Measurements from ENCODE around the gene TXNRD3.

The TXNRD3 gene

DNA sequence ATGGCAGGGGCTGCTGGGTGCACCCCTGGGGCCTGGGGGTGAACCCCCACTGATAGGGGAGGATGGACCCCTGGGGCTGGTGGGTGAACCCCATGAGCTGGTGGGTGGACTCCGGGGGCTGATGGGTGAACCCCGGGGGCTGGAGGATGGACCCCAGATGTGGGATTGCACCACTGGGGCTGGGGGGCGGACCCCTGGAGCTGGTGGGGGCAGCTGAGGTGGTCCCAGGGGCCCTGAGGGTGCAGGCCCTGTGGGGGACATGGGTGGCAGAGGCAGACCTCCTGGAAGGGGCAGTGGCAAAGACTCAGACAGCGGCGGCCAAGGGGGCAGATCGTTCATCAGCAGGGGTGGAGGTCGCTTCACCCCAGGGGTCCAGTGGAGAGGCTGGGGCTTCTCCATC is 17.4 kb upstream of the TXNRD3 start:
- H3K27me3 ChIP-seq (ENCODE audit: control insufficient read depth in 3 of 3, insufficient read depth in 3 of 3, low read depth in 1 of 3, low read length in 3 of 3) = peaks cover 0 to 20% (median under 1%) of the 10 kb centered on the region in 3 experiments
- no peak overlapping the region for H2AFZ ChIP-seq (ENCODE audit: low read length)
- no peaks in the 10 kb centered on the region for H3K36me3 ChIP-seq (replicated peaks in 1 of 2; ENCODE audit: control insufficient read depth in 2 of 2, insufficient read depth in 2 of 2, low read length in 2 of 2)
- H2BK5ac ChIP-seq (ENCODE audit: low read length) = no peak overlapping the region
- no peak overlapping the region for H3K9ac ChIP-seq (ENCODE audit: low read depth, low read length, poor library complexity)
- H3K9me3 ChIP-seq (replicated peaks in 1 of 2; ENCODE audit: control insufficient read depth in 2 of 2, insufficient read depth in 1 of 2, low read depth in 1 of 2, low read length in 2 of 2) = no peaks in the 10 kb centered on the region
- H2AK5ac ChIP-seq (ENCODE audit: low read depth, low read length) = peak overlapping the region; percentile 43
- H2BK15ac ChIP-seq (ENCODE audit: low read length) = no peak overlapping the region
- no peak overlapping the region for H2BK120ac ChIP-seq (ENCODE audit: low read depth, low read length)
- no peak overlapping the region for H3K23ac ChIP-seq (ENCODE audit: low read depth, low read length, poor library complexity)
- H3K4me1 ChIP-seq (ENCODE audit: control insufficient read depth in 2 of 2, insufficient read depth in 1 of 2, low read depth in 1 of 2, low read length in 2 of 2) = peaks cover 0 to 4% of the 10 kb centered on the region in 2 donors
- H3K27ac ChIP-seq (replicated peaks; ENCODE audit: low read length) = no peak overlapping the region
- H3K14ac ChIP-seq (ENCODE audit: low read length) = no peak overlapping the region
- no peaks in the 10 kb centered on the region for H3K79me1 ChIP-seq (ENCODE audit: low read depth, low read length)
- H4K8ac ChIP-seq (ENCODE audit: low read depth, low read length) = no peak overlapping the region
- no CpG with 5 or more reads among the region's 7 CpGs for WGBS, 2 donors (ENCODE audit: extremely low coverage in 2 of 2, insufficient read length in 2 of 2, insufficient replicate concordance in 1 of 2)
- H4K91ac ChIP-seq (ENCODE audit: low read depth, low read length, poor library complexity) = no peak overlapping the region
- H3K4ac ChIP-seq (ENCODE audit: low read length) = no peak overlapping the region
- H2BK12ac ChIP-seq (ENCODE audit: low read length) = no peak overlapping the region
- no peak overlapping the region for H3K4me2 ChIP-seq (ENCODE audit: insufficient read depth, low read length, poor library complexity, severe bottlenecking)
- DNase-seq (ENCODE audit: low spot score) = no peak
- no peak overlapping the region for H3K4me3 ChIP-seq (ENCODE audit: low read length in 2 of 2)
- H3K18ac ChIP-seq (ENCODE audit: low read length) = no peak overlapping the region

DNA sequence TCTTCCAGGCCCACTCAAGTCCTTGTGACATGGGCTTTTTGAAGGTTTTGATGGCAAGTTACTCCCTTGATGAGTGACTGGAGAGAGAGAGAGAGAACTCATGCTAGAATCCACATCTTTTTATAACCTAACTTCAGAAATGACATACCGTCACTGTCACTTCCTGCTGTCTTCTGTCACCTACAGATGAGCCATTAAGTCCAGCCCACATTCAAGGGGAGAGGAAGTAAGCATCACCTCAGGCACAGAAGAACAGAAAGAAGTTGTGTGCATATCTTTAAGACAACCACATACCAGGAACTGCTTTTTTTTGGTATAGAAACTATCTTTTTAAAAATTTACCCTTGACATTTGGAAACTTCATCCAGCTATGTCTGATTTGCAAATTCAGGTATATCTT is 16.6 kb upstream of the TXNRD3 start:
- no CpG with 5 or more reads among the region's 1 CpG for WGBS, 2 donors (ENCODE audit: extremely low coverage in 2 of 2, insufficient read length in 2 of 2, insufficient replicate concordance in 1 of 2)
- Histone ChIP-seq H3K18ac (ENCODE audit: low read length) (no peak overlapping the region), H3K4me1 (ENCODE audit: control insufficient read depth in 2 of 2, insufficient read depth in 1 of 2, low read depth in 1 of 2, low read length in 2 of 2) (peaks cover 0 to 4% of the 10 kb centered on the region in 2 donors), H3K79me1 (ENCODE audit: low read depth, low read length) (no peaks in the 10 kb centered on the region), H3K23ac (ENCODE audit: low read depth, low read length, poor library complexity) (no peak overlapping the region), H3K9me3 (replicated peaks in 1 of 2; ENCODE audit: control insufficient read depth in 2 of 2, insufficient read depth in 1 of 2, low read depth in 1 of 2, low read length in 2 of 2) (no peaks in the 10 kb centered on the region), H2BK15ac (ENCODE audit: low read length) (no peak overlapping the region), H2AFZ (ENCODE audit: low read length) (no peak overlapping the region), H3K27ac (replicated peaks; ENCODE audit: low read length) (no peak overlapping the region), H2BK5ac (ENCODE audit: low read length) (no peak overlapping the region), H2BK120ac (ENCODE audit: low read depth, low read length) (no peak overlapping the region), H3K14ac (ENCODE audit: low read length) (no peak overlapping the region), H2AK5ac (ENCODE audit: low read depth, low read length) (no peak overlapping the region), H4K91ac (ENCODE audit: low read depth, low read length, poor library complexity) (no peak overlapping the region), H3K27me3 (ENCODE audit: control insufficient read depth in 3 of 3, insufficient read depth in 3 of 3, low read depth in 1 of 3, low read length in 3 of 3) (peaks cover 0 to 12% (median 0%) of the 10 kb centered on the region in 3 experiments), H3K4me2 (ENCODE audit: insufficient read depth, low read length, poor library complexity, severe bottlenecking) (no peak overlapping the region), H3K4ac (ENCODE audit: low read length) (no peak overlapping the region), H3K36me3 (replicated peaks in 1 of 2; ENCODE audit: control insufficient read depth in 2 of 2, insufficient read depth in 2 of 2, low read length in 2 of 2) (no peaks in the 10 kb centered on the region), H4K8ac (ENCODE audit: low read depth, low read length) (no peak overlapping the region), H3K9ac (ENCODE audit: low read depth, low read length, poor library complexity) (no peak overlapping the region), H2BK12ac (ENCODE audit: low read length) (no peak overlapping the region), H3K4me3 (ENCODE audit: low read length in 2 of 2) (no peak overlapping the region)
- DNase-seq (ENCODE audit: low spot score) = no peak

DNA sequence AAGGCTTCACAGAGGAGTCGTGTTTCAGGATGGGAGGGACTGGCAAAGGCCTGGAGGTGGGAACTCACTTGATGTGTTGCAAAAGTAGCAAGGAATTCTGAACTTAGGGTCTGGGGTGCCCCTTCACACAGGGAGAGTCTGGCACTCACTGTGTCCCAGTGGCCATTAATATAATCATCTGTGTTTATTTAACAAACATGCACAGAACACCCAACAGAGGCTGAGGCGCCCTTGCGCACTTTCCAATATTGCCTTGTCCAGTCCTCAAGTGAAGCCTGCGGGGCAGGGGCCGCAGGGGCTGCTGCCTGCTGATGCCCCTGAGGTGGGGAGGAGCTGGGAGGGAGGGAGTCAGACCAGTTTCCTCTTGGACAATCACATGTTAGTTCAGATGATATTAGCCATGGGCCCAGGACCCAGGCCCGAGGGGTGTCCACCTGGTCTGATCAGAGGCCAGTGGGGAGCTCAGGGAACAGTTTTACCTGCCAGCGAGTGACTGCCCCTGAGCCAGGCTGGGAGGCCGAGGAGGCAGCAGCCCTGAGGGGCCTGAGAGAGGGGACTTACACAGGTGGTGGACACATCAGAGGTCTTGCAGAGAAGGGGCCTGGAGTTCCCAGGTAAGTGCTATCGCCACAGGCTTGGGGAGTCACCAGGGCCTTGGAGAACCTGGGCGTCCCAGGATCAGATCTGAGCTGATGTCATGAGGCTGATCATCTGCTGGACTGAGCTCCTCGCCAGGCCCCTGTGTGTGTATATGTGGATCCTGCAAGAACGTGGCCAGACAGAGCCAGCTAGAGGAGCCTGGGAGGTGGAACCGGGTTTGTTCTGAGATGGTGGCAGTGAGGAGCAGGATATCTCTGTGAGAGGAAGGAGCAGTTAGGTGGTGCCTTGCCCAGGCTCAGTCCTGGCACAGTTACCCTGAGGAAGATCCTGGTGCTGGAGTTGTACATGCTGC is 13.8 kb upstream of the TXNRD3 start:
- no peak overlapping the region for H2BK120ac ChIP-seq (ENCODE audit: low read depth, low read length)
- H3K4me2 ChIP-seq (ENCODE audit: insufficient read depth, low read length, poor library complexity, severe bottlenecking) = no peak overlapping the region
- WGBS, 2 donors (ENCODE audit: extremely low coverage in 2 of 2, insufficient read length in 2 of 2, insufficient replicate concordance in 1 of 2) = no CpG with 5 or more reads among the region's 13 CpGs
- H3K23ac ChIP-seq (ENCODE audit: low read depth, low read length, poor library complexity) = no peak overlapping the region
- H3K36me3 ChIP-seq (replicated peaks in 1 of 2; ENCODE audit: control insufficient read depth in 2 of 2, insufficient read depth in 2 of 2, low read length in 2 of 2) = no peaks in the 10 kb centered on the region
- H3K4ac ChIP-seq (ENCODE audit: low read length) = no peak overlapping the region
- no peak overlapping the region for H2BK5ac ChIP-seq (ENCODE audit: low read length)
- no peak overlapping the region for H3K14ac ChIP-seq (ENCODE audit: low read length)
- no peaks in the 10 kb centered on the region for H3K9me3 ChIP-seq (replicated peaks in 1 of 2; ENCODE audit: control insufficient read depth in 2 of 2, insufficient read depth in 1 of 2, low read depth in 1 of 2, low read length in 2 of 2)
- no peaks in the 10 kb centered on the region for H3K79me1 ChIP-seq (ENCODE audit: low read depth, low read length)
- no peak overlapping the region for H4K91ac ChIP-seq (ENCODE audit: low read depth, low read length, poor library complexity)
- peak overlapping the region; percentile 85 for H2AK5ac ChIP-seq (ENCODE audit: low read depth, low read length)
- peak overlapping the region; percentile 27 for H3K18ac ChIP-seq (ENCODE audit: low read length)
- peak overlapping the region; percentile 38 for H2BK15ac ChIP-seq (ENCODE audit: low read length)
- H3K9ac ChIP-seq (ENCODE audit: low read depth, low read length, poor library complexity) = no peak overlapping the region
- H2BK12ac ChIP-seq (ENCODE audit: low read length) = no peak overlapping the region
- H3K4me3 ChIP-seq (ENCODE audit: low read length in 2 of 2) = no peak overlapping the region
- no peak overlapping the region for H3K27ac ChIP-seq (replicated peaks; ENCODE audit: low read length)
- H4K8ac ChIP-seq (ENCODE audit: low read depth, low read length) = no peak overlapping the region
- peaks cover 0 to 7% of the 10 kb centered on the region in 2 donors for H3K4me1 ChIP-seq (ENCODE audit: control insufficient read depth in 2 of 2, insufficient read depth in 1 of 2, low read depth in 1 of 2, low read length in 2 of 2)
- DNase-seq (ENCODE audit: low spot score) = no peak
- peaks cover 0 to 30% (median 0%) of the 10 kb centered on the region in 3 experiments for H3K27me3 ChIP-seq (ENCODE audit: control insufficient read depth in 3 of 3, insufficient read depth in 3 of 3, low read depth in 1 of 3, low read length in 3 of 3)
- no peak overlapping the region for H2AFZ ChIP-seq (ENCODE audit: low read length)

DNA sequence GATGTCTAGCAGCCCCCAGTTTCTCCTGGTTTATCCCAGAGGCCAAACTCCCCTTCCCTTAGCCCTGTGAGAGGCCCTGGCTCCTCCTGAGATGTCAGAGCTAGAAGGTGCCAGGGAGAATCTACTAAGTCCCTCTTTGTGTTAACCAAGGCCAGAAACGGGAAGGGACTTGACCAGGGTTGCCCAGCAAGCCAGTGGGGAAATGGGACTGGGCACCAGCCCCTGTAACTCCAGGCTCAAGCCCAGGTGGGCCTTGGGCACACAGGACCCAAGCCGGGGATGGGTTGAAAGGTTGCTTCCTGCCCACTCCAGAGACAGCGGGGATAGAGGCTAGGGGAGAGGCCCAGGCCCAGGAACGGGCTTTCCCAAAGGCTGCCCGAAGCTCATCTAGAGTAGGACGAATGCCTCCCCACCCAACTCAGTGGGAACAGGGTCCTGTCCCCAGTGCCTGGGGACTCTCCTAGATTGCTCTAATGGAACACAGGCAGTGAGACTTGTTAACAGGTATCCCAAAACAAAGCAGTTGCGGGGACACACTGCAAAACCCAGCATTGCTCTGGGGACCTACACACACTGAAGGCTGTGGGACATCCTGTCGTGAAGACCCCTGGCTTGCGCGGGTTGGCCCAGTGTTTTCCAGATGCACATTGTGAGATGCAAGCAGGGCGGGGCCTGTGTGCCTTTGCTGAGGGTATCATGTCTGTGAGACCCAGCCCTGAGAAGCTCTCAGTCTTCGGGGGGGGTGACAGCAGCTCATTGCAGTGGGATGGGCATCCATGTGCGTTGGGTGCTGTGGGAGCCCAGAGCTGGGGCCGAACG is 12.9 kb upstream of the TXNRD3 start:
- H3K4ac ChIP-seq (ENCODE audit: low read length) = no peak overlapping the region
- H3K27ac ChIP-seq (replicated peaks; ENCODE audit: low read length) = no peak overlapping the region
- peaks cover 0 to 37% (median 0%) of the 10 kb centered on the region in 3 experiments for H3K27me3 ChIP-seq (ENCODE audit: control insufficient read depth in 3 of 3, insufficient read depth in 3 of 3, low read depth in 1 of 3, low read length in 3 of 3)
- no peak overlapping the region for H3K14ac ChIP-seq (ENCODE audit: low read length)
- H3K18ac ChIP-seq (ENCODE audit: low read length) = peak overlapping the region; percentile 16
- H3K4me3 ChIP-seq (ENCODE audit: low read length in 2 of 2) = no peak overlapping the region
- H2BK12ac ChIP-seq (ENCODE audit: low read length) = no peak overlapping the region
- H3K4me2 ChIP-seq (ENCODE audit: insufficient read depth, low read length, poor library complexity, severe bottlenecking) = no peak overlapping the region
- DNase-seq (ENCODE audit: low spot score) = no peak
- no CpG with 5 or more reads among the region's 15 CpGs for WGBS, 2 donors (ENCODE audit: extremely low coverage in 2 of 2, insufficient read length in 2 of 2, insufficient replicate concordance in 1 of 2)
- no peak overlapping the region for H2BK5ac ChIP-seq (ENCODE audit: low read length)
- no peak overlapping the region for H2BK120ac ChIP-seq (ENCODE audit: low read depth, low read length)
- H4K91ac ChIP-seq (ENCODE audit: low read depth, low read length, poor library complexity) = no peak overlapping the region
- H2AK5ac ChIP-seq (ENCODE audit: low read depth, low read length) = peak overlapping the region; percentile 85
- no peak overlapping the region for H3K23ac ChIP-seq (ENCODE audit: low read depth, low read length, poor library complexity)
- no peaks in the 10 kb centered on the region for H3K9me3 ChIP-seq (replicated peaks in 1 of 2; ENCODE audit: control insufficient read depth in 2 of 2, insufficient read depth in 1 of 2, low read depth in 1 of 2, low read length in 2 of 2)
- no peak overlapping the region for H4K8ac ChIP-seq (ENCODE audit: low read depth, low read length)
- peaks cover 0 to 7% of the 10 kb centered on the region in 2 donors for H3K4me1 ChIP-seq (ENCODE audit: control insufficient read depth in 2 of 2, insufficient read depth in 1 of 2, low read depth in 1 of 2, low read length in 2 of 2)
- H2BK15ac ChIP-seq (ENCODE audit: low read length) = no peak overlapping the region
- no peaks in the 10 kb centered on the region for H3K79me1 ChIP-seq (ENCODE audit: low read depth, low read length)
- no peak overlapping the region for H3K9ac ChIP-seq (ENCODE audit: low read depth, low read length, poor library complexity)
- no peaks in the 10 kb centered on the region for H3K36me3 ChIP-seq (replicated peaks in 1 of 2; ENCODE audit: control insufficient read depth in 2 of 2, insufficient read depth in 2 of 2, low read length in 2 of 2)
- no peak overlapping the region for H2AFZ ChIP-seq (ENCODE audit: low read length)
